ENCODE measurements around the gene SLC35G3. TPM values are rescaled to one million over a fixed set of nuclear protein-coding genes. Genes with fewer than 3 reads are reported as not detected.
"Not testable (repeated sequence)": the region's sequence is repeated elsewhere in the genome, so short reads cannot be mapped to it uniquely, and the experiment has no call there.

Gene SLC35G3
- total RNA-seq, result not detected

GRCh38 chr17:35194001-35194400, at the start of gene SLC35G3:
SLC35G3 (minus strand) TSS chr17:35194393; CDS start chr17:35194307, 86 bp downstream.
- H3K4me1 Mint-ChIP-seq (ENCODE audit: low read depth), result peaks cover 14% of the 10 kb centered on the region
- H3K4me3 Mint-ChIP-seq, result peak within 1 kb of the TSS in 1 of 2 donors; percentile 70
- H3K36me3 Mint-ChIP-seq (ENCODE audit: insufficient read depth in 2 of 2), result peaks cover 0 to 10% of the 10 kb centered on the region in 2 donors
- DNase-seq; H3K27ac Mint-ChIP-seq; ATAC-seq (replicated peaks in 1 of 2); H3K9me3 Mint-ChIP-seq; H3K27me3 Mint-ChIP-seq (ENCODE audit: low read depth): not testable (repeated sequence)

GRCh38 chr17:35243561-35244340, 49.6 kb upstream of the SLC35G3 start:
- H3K27me3 Mint-ChIP-seq (ENCODE audit: low read depth), result no peaks in the 10 kb centered on the region
- peak overlapping the region; percentile 96 for H3K27ac Mint-ChIP-seq
- peak overlapping the region; percentile 92 to 96 for H3K4me3 Mint-ChIP-seq
- ATAC-seq (replicated peaks in 1 of 2), result peak; percentile 35 to 43
- peaks cover 8 to 17% of the 10 kb centered on the region in 2 donors for H3K36me3 Mint-ChIP-seq (ENCODE audit: insufficient read depth in 2 of 2)
- DNase-seq, result peak; percentile 68 to 69
- peaks cover 75% of the 10 kb centered on the region for H3K4me1 Mint-ChIP-seq (ENCODE audit: low read depth)
- no peaks in the 10 kb centered on the region for H3K9me3 Mint-ChIP-seq

- Mint-ChIP-seq H3K27me3 (ENCODE audit: low read depth) (no peaks in the 10 kb centered on the region), H3K36me3 (ENCODE audit: insufficient read depth in 2 of 2) (peaks cover 8 to 12% of the 10 kb centered on the region in 2 donors), H3K27ac (peak within 1 kb of the TSS; percentile 96)
Observed at GRCh38 chr17:35242805-35243560, 48.8 kb upstream of the SLC35G3 start, which contains the start of gene SLFN5. SLFN5 (plus strand) TSS chr17:35243072; CDS start chr17:35258691, 15,619 bp downstream.

GRCh38 chr17:35242158-35242804, 48.1 kb upstream of the SLC35G3 start:
- Mint-ChIP-seq H3K27ac (peak overlapping the region; percentile 84), H3K27me3 (ENCODE audit: low read depth) (no peaks in the 10 kb centered on the region)
- peak; percentile 60 to 67 for ATAC-seq (replicated peaks in 1 of 2)

More at GRCh38 chr17:35242805-35243560, 48.8 kb upstream of the SLC35G3 start, which contains the start of gene SLFN5:
- peak; percentile 93 to 95 for DNase-seq
- H3K4me3 Mint-ChIP-seq, result peak within 1 kb of the TSS; percentile 92 to 96
- H3K9me3 Mint-ChIP-seq, result no peaks in the 10 kb centered on the region
- peak; percentile 71 to 75 for ATAC-seq (replicated peaks in 1 of 2)
- H3K4me1 Mint-ChIP-seq (ENCODE audit: low read depth), result peaks cover 75% of the 10 kb centered on the region

GRCh38 chr17:35241520-35241919, 47.3 kb upstream of the SLC35G3 start:
- Mint-ChIP-seq H3K27me3 (ENCODE audit: low read depth) (no peaks in the 10 kb centered on the region), H3K9me3 (no peaks in the 10 kb centered on the region), H3K4me3 (peak overlapping the region; percentile 92 to 96), H3K27ac (peak overlapping the region; percentile 84), H3K36me3 (ENCODE audit: insufficient read depth in 2 of 2) (peaks cover 3 to 5% of the 10 kb centered on the region in 2 donors), H3K4me1 (ENCODE audit: low read depth) (peaks cover 78% of the 10 kb centered on the region)
- ATAC-seq (replicated peaks in 1 of 2), result no peak
- DNase-seq, result peak; percentile 54 to 57

More at GRCh38 chr17:35242158-35242804, 48.1 kb upstream of the SLC35G3 start:
- Mint-ChIP-seq H3K9me3 (no peaks in the 10 kb centered on the region), H3K4me1 (ENCODE audit: low read depth) (peaks cover 75% of the 10 kb centered on the region), H3K36me3 (ENCODE audit: insufficient read depth in 2 of 2) (peaks cover 5 to 6% of the 10 kb centered on the region in 2 donors), H3K4me3 (peak overlapping the region; percentile 92 to 96)
- DNase-seq, result peak; percentile 88 to 92

GRCh38 chr17:35240861-35241260, 46.7 kb upstream of the SLC35G3 start:
- peak overlapping the region; percentile 55 for H3K27ac Mint-ChIP-seq
- no peak for DNase-seq

GRCh38 chr17:35239823-35240222, 45.6 kb upstream of the SLC35G3 start:
- H3K9me3 Mint-ChIP-seq, result no peaks in the 10 kb centered on the region
- H3K27me3 Mint-ChIP-seq (ENCODE audit: low read depth), result no peaks in the 10 kb centered on the region
- H3K4me3 Mint-ChIP-seq, result peak overlapping the region; percentile 92 to 96
- DNase-seq (no peak), ATAC-seq (replicated peaks in 1 of 2) (no peak)
- H3K4me1 Mint-ChIP-seq (ENCODE audit: low read depth), result peaks cover 83% of the 10 kb centered on the region
- H3K27ac Mint-ChIP-seq, result peak overlapping the region; percentile 87
- H3K36me3 Mint-ChIP-seq (ENCODE audit: insufficient read depth in 2 of 2), result peaks cover 3 to 5% of the 10 kb centered on the region in 2 donors

More at GRCh38 chr17:35240861-35241260, 46.7 kb upstream of the SLC35G3 start:
- no peak for ATAC-seq (replicated peaks in 1 of 2)
- Mint-ChIP-seq H3K4me3 (peak overlapping the region; percentile 92 to 96), H3K36me3 (ENCODE audit: insufficient read depth in 2 of 2) (peaks cover 3 to 5% of the 10 kb centered on the region in 2 donors), H3K4me1 (ENCODE audit: low read depth) (peaks cover 83% of the 10 kb centered on the region), H3K27me3 (ENCODE audit: low read depth) (no peaks in the 10 kb centered on the region), H3K9me3 (no peaks in the 10 kb centered on the region)

- H3K27ac Mint-ChIP-seq, result peak overlapping the region; percentile 87
- ATAC-seq (replicated peaks in 1 of 2) (peak; percentile 28 to 30), DNase-seq (peak in 1 of 2 donors; percentile 29)
- H3K36me3 Mint-ChIP-seq (ENCODE audit: insufficient read depth in 2 of 2), result peaks cover 2 to 3% of the 10 kb centered on the region in 2 donors
- H3K9me3 Mint-ChIP-seq, result no peaks in the 10 kb centered on the region
- no peaks in the 10 kb centered on the region for H3K27me3 Mint-ChIP-seq (ENCODE audit: low read depth)
- H3K4me1 Mint-ChIP-seq (ENCODE audit: low read depth), result peaks cover 79% of the 10 kb centered on the region
- H3K4me3 Mint-ChIP-seq, result peak overlapping the region; percentile 92 to 96
Observed at GRCh38 chr17:35238821-35239220, 44.6 kb upstream of the SLC35G3 start.

GRCh38 chr17:35236821-35237220, 42.6 kb upstream of the SLC35G3 start:
- H3K4me3 Mint-ChIP-seq, result no peak overlapping the region
- H3K4me1 Mint-ChIP-seq (ENCODE audit: low read depth), result peaks cover 76% of the 10 kb centered on the region
- peaks cover 2 to 3% of the 10 kb centered on the region in 2 donors for H3K36me3 Mint-ChIP-seq (ENCODE audit: insufficient read depth in 2 of 2)
- H3K9me3 Mint-ChIP-seq, result no peaks in the 10 kb centered on the region
- no peak for ATAC-seq (replicated peaks in 1 of 2)
- H3K27ac Mint-ChIP-seq, result no peak overlapping the region
- no peaks in the 10 kb centered on the region for H3K27me3 Mint-ChIP-seq (ENCODE audit: low read depth)
- DNase-seq, result no peak

- DNase-seq, result no peak
- no peak for ATAC-seq (replicated peaks in 1 of 2)
- Mint-ChIP-seq H3K27me3 (ENCODE audit: low read depth) (no peaks in the 10 kb centered on the region), H3K4me1 (ENCODE audit: low read depth) (peaks cover 72% of the 10 kb centered on the region), H3K4me3 (peak overlapping the region; percentile 6 to 38), H3K36me3 (ENCODE audit: insufficient read depth in 2 of 2) (no peaks in the 10 kb centered on the region), H3K9me3 (no peaks in the 10 kb centered on the region), H3K27ac (no peak overlapping the region)
Observed at GRCh38 chr17:35235917-35236316, 41.7 kb upstream of the SLC35G3 start.

GRCh38 chr17:35235289-35235688, 41.1 kb upstream of the SLC35G3 start:
- no peaks in the 10 kb centered on the region for H3K27me3 Mint-ChIP-seq (ENCODE audit: low read depth)
- no peak overlapping the region for H3K27ac Mint-ChIP-seq
- peaks cover 0 to 1% of the 10 kb centered on the region in 2 donors for H3K36me3 Mint-ChIP-seq (ENCODE audit: insufficient read depth in 2 of 2)
- peaks cover 73% of the 10 kb centered on the region for H3K4me1 Mint-ChIP-seq (ENCODE audit: low read depth)
- H3K9me3 Mint-ChIP-seq, result no peaks in the 10 kb centered on the region
- peak overlapping the region; percentile 35 for H3K4me3 Mint-ChIP-seq
- ATAC-seq (replicated peaks in 1 of 2) (peak; percentile 28 to 49), DNase-seq (no peak)

- not testable (repeated sequence) for DNase-seq; H3K9me3 Mint-ChIP-seq; H3K36me3 Mint-ChIP-seq (ENCODE audit: insufficient read depth in 2 of 2); ATAC-seq (replicated peaks in 1 of 2); H3K27ac Mint-ChIP-seq; H3K4me3 Mint-ChIP-seq; H3K27me3 Mint-ChIP-seq (ENCODE audit: low read depth)
- H3K4me1 Mint-ChIP-seq (ENCODE audit: low read depth), result peaks cover 73% of the 10 kb centered on the region
Observed at GRCh38 chr17:35234315-35234714, 40.1 kb upstream of the SLC35G3 start.

Data from activated T-cell treated with anti-CD3 and anti-CD28 coated beads, Interleukin-2, amount 50 U/mL, for 72 hours (primary cell).